Uterus (tissue), 2 donors: ENCODE results near the gene CNTFR.
A peak's percentile ranks its signal among the peaks of the same experiment; 100 is the strongest.

Source experiments
- CTCF ChIP-seq, 4 experiments: fragments of 200-600 bp in 2 of 4; fragments of 450-650 bp in 2 of 4; sonication (generic) in 2 of 4; IDR thresholded peaks; one replicate each; pipeline ENCODE4 v1.5.1; 2016 to 2019; ENCODE audit warnings: antibody characterized with exemption in 4 of 4, mild to moderate bottlenecking in 2 of 4, moderate library complexity in 1 of 4
- POLR2A ChIP-seq, 2 donors: fragments of 450-650 bp; IDR thresholded peaks; one replicate each; pipeline ENCODE4 v1.6.1; 2016; ENCODE audit warnings: antibody characterized with exemption in 2 of 2, mild to moderate bottlenecking in 1 of 2, moderate library complexity in 1 of 2

- TF ChIP-seq CTCF (IDR thresholded peaks at IDR 0.05): peak in 2 of 4 experiments; percentile 3 to 5
- TF ChIP-seq POLR2A (IDR thresholded peaks at IDR 0.05): peak; percentile 83 to 87
Observed at GRCh38 chr9:34611811-34612787, 22.6 kb upstream of the CNTFR start, which contains the start of gene RPP25L.
